HCT116 (cell line): Measurements from ENCODE around the gene ATP5PD. TPM values are rescaled to one million over a fixed set of nuclear protein-coding genes. Genes with fewer than 3 reads are reported as not detected.

ENCODE experiments used
- ATAC-seq: fragments of 200-7000 bp; cut with Tn5 transposase; 2 replicates; pipeline ENCODE4 v1.9.1; 2020; ENCODE audit warnings: mild to moderate bottlenecking, moderate library complexity
- BruUV-seq: library from RNA; stranded (reverse); fragments of 400-500 nt; replicated peaks from 2 replicates; lab custom pipeline; 2021; lab: Mats Ljungman, UMichigan
- CTCF ChIA-PET: fragments of 300-600 bp; sonication (Branson Sonifier 250); formaldehyde crosslinking; loops from one replicate; lab custom pipeline; 2021; ENCODE audit warnings: antibody characterized with exemption; lab: Charles Lee
- POLR2A ChIA-PET: fragments of 300-600, 350-600 bp; sonication (Branson Sonifier 250); formaldehyde crosslinking; loops from one replicate; lab custom pipeline; 2021; ENCODE audit warnings: antibody characterized with exemption; lab: Charles Lee
- RAD21 ChIA-PET, 2 experiments: fragments of 300-600 bp; sonication (Branson Sonifier 250); formaldehyde crosslinking; loops; one replicate each; lab custom pipeline; 2023; ENCODE audit warnings: low total read pairs in 2 of 2; ENCODE audit not compliant: uncharacterized antibody in 2 of 2, unreplicated experiment in 2 of 2, low non-redundant PET in 1 of 2; lab: Charles Lee
- DNase-seq: peaks from one replicate; pipeline ENCODE4 v3.0.0-alpha.2; 2010; ENCODE audit warnings: low read depth, low spot score
- H2AFZ ChIP-seq: fragments of 200-600 bp; shearing (Covaris generic), sonication (generic); 2 replicates; pipeline ENCODE4 v1.6.1; 2017; ENCODE audit warnings: low read depth, mixed run types, mixed read lengths, antibody characterized with exemption, low read length; ENCODE audit not compliant: poor library complexity, severe bottlenecking
- H3K27ac ChIP-seq: 2 replicates; pipeline ENCODE4 v1.5.1; 2012; ENCODE audit warnings: low read depth, low read length
- H3K27me3 ChIP-seq: fragments of 200-600 bp; sonication (generic); 2 replicates; pipeline ENCODE4 v1.6.1; 2016; ENCODE audit warnings: mixed run types, low read length, mixed read lengths; ENCODE audit not compliant: insufficient read depth
- H3K36me3 ChIP-seq, 2 experiments: fragments of 200-500 bp in 1 of 2; fragments of 200-600 bp in 1 of 2; sonication (Bioruptor generic) in 1 of 2; sonication (generic) in 1 of 2; 2 replicates each; pipeline versions ENCODE4 v1.5.1 to v1.6.1; 2014 to 2016; ENCODE audit warnings: low read length in 2 of 2, inconsistent platforms in 1 of 2, mixed read lengths in 1 of 2, mixed run types in 1 of 2; ENCODE audit not compliant: insufficient read depth in 2 of 2, control insufficient read depth in 1 of 2
- H3K4me1 ChIP-seq, 2 experiments: fragments of 200-600 bp in 1 of 2; sonication (generic) in 1 of 2; 2 replicates each; pipeline versions ENCODE4 v1.5.1 to v1.6.1; 2012 to 2017; ENCODE audit warnings: low read length in 2 of 2, inconsistent platforms in 1 of 2, mild to moderate bottlenecking in 1 of 2, mixed read lengths in 1 of 2, mixed run types in 1 of 2, moderate library complexity in 1 of 2; ENCODE audit not compliant: insufficient read depth in 2 of 2, control insufficient read depth in 1 of 2
- H3K4me2 ChIP-seq: fragments of 200-600 bp; sonication (generic); 2 replicates; pipeline ENCODE4 v1.6.1; 2017; ENCODE audit warnings: mixed run types, low read length, mixed read lengths
- H3K4me3 ChIP-seq, 2 experiments: fragments of 200-600 bp in 1 of 2; sonication (generic) in 1 of 2; replicated peaks in 1 of 2; 2 replicates each; pipeline ENCODE4 v1.5.1; 2011 to 2016; ENCODE audit warnings: low read length in 2 of 2, control low read depth in 1 of 2, low read depth in 1 of 2, mild to moderate bottlenecking in 1 of 2, mixed read lengths in 1 of 2, mixed run types in 1 of 2
- H3K79me2 ChIP-seq: fragments of 200-600 bp; sonication (generic); 2 replicates; pipeline ENCODE4 v1.6.1; 2017; ENCODE audit warnings: mild to moderate bottlenecking, mixed run types, low read length, moderate library complexity, mixed read lengths; ENCODE audit not compliant: insufficient read depth
- H3K9ac ChIP-seq: fragments of 200-600 bp; sonication (generic); 2 replicates; pipeline ENCODE4 v1.6.1; 2016; ENCODE audit warnings: low read length, mixed read lengths
- H3K9me2 ChIP-seq: fragments of 200-600 bp; sonication (generic), shearing (Covaris generic); 2 replicates; pipeline ENCODE4 v1.6.1; 2017; ENCODE audit warnings: mixed run types, mild to moderate bottlenecking, moderate library complexity; ENCODE audit not compliant: insufficient read depth
- H3K9me3 ChIP-seq, 2 experiments: fragments of 200-500 bp in 1 of 2; fragments of 200-600 bp in 1 of 2; sonication (Bioruptor generic) in 1 of 2; sonication (generic) in 1 of 2; 2 replicates each; pipeline ENCODE4 v1.6.1; 2014 to 2017; ENCODE audit warnings: low read length in 2 of 2, mixed read lengths in 2 of 2, inconsistent platforms in 1 of 2, low read depth in 1 of 2, mild to moderate bottlenecking in 1 of 2, mixed run types in 1 of 2, moderate library complexity in 1 of 2; ENCODE audit not compliant: control insufficient read depth in 1 of 2, insufficient read depth in 1 of 2
- H4K20me1 ChIP-seq: fragments of 200-600 bp; sonication (generic), shearing (Covaris generic); 2 replicates; pipeline ENCODE4 v1.6.1; 2017; ENCODE audit warnings: mixed run types, mild to moderate bottlenecking, moderate library complexity; ENCODE audit not compliant: insufficient read depth
- ATF3 ChIP-seq: IDR thresholded peaks from 2 replicates; pipeline ENCODE4 v1.6.1; 2012
- CTCF ChIP-seq, 3 experiments: fragments of 200-600 bp in 1 of 3; sonication (generic) in 1 of 3; IDR thresholded peaks in 2 of 3; conservative IDR thresholded peaks in 1 of 3; 2 replicates each; pipeline ENCODE4 v1.5.1; 2012 to 2017; ENCODE audit warnings: low read depth in 2 of 3, low read length in 2 of 3, antibody characterized with exemption in 1 of 3, borderline replicate concordance in 1 of 3, control low read depth in 1 of 3, mild to moderate bottlenecking in 1 of 3, mixed read lengths in 1 of 3, mixed run types in 1 of 3, moderate library complexity in 1 of 3; ENCODE audit not compliant: insufficient read depth in 1 of 3
- ELF1 ChIP-seq: IDR thresholded peaks from 2 replicates; pipeline ENCODE4 v1.6.1; 2012; ENCODE audit warnings: low read depth, borderline replicate concordance
- MAX ChIP-seq: IDR thresholded peaks from 2 replicates; pipeline ENCODE4 v1.6.1; 2012
- SIN3A ChIP-seq: IDR thresholded peaks from 2 replicates; pipeline ENCODE4 v1.6.1; 2012; ENCODE audit warnings: low read depth
- SP1 ChIP-seq: IDR thresholded peaks from 2 replicates; pipeline ENCODE4 v1.6.1; 2012; ENCODE audit warnings: low read depth
- SRF ChIP-seq: IDR thresholded peaks from 2 replicates; pipeline ENCODE4 v1.6.1; 2012; ENCODE audit warnings: low read depth
- ZFX ChIP-seq: fragments of 450-650 bp; IDR thresholded peaks from 2 replicates; pipeline ENCODE4 v1.6.1; 2017
- ZNF274 ChIP-seq: fragments of 200-500 bp; sonication (Bioruptor generic); IDR thresholded peaks from 2 replicates; pipeline ENCODE4 v1.6.1; 2014; ENCODE audit warnings: mild to moderate bottlenecking, low read depth, low read length, inconsistent platforms
- intact Hi-C: fragments of 100-400 bp; cut with micrococcal nuclease; formaldehyde crosslinking; loops from 2 replicates; pipeline ENCODE4 v1.10.0; 2022
- total RNA-seq: library from RNA; stranded (reverse); gene quantifications from one replicate; pipeline ENCODE4 v1.2.1, GENCODE V29; 2021; ENCODE audit not compliant: unreplicated experiment

The ATP5PD gene
- total RNA-seq, 1 experiment from 2014 or later = 407 TPM

- Histone ChIP-seq H3K9ac (no peak overlapping the region), H3K27ac (no peak overlapping the region), H2AFZ (no peak overlapping the region), H3K36me3 (peaks cover 0 to 2% of the 10 kb centered on the region in 2 experiments; a peak in 1 of 4 replicates), H3K27me3 (no peaks in the 10 kb centered on the region), H3K9me3 (no peaks in the 10 kb centered on the region), H3K4me3 (no peak overlapping the region), H3K79me2 (peaks cover 8% of the 10 kb centered on the region), H3K4me2 (no peak overlapping the region), H3K9me2 (no peaks in the 10 kb centered on the region), H4K20me1 (no peaks in the 10 kb centered on the region), H3K4me1 (peaks cover 4 to 13% of the 10 kb centered on the region in 2 experiments; a peak in 3 of 4 replicates)
- POLR2A ChIA-PET = no interaction called here
- intact Hi-C loops = no loop called here
- no TSS peak for BruUV-seq
- RAD21 ChIA-PET = interaction anchor here in 1 of 2 experiments (0.7 kb wide), 1 partner anchor 46 kb away, joined by 3 read pairs; no protein-coding TSS in a partner anchor
- CTCF ChIA-PET = interaction anchor here (1.4 to 4.0 kb wide), 2 partner anchors 47 kb away, joined by 8 to 32 read pairs; no protein-coding TSS in a partner anchor
- TF ChIP-seq CTCF (IDR thresholded peaks at IDR 0.05 in 2 of 3, conservative IDR thresholded peaks at IDR 0.05 in 1 of 3; ENCODE audit: borderline replicate concordance in 1 of 3, insufficient read depth in 1 of 3, low read depth in 2 of 3, low read length in 2 of 3) (no peak), MAX (no peak), ELF1 (no peak), ZNF274 (no peak), SIN3A (no peak), SP1 (no peak), SRF (no peak), ZFX (no peak), ATF3 (no peak)
- DNase-seq (no peak), ATAC-seq (no peak)
Measured at GRCh38 chr17:75008373-75008772, 38.4 kb downstream of the ATP5PD start.
